ENCODE measurements around the gene CHST12. TPM values are rescaled to one million over a fixed set of nuclear protein-coding genes. Genes with fewer than 3 reads are reported as not detected.

CHST12 gene
- total RNA-seq, 3 donors from 2014 or later: 6.2 to 15.0 (median 7.2) TPM

GRCh38 chr7:2425749-2426148 is 22.3 kb downstream of the CHST12 start:
- no peaks in the 10 kb centered on the region for H3K27me3 ChIP-seq
- no peak overlapping the region for H3K4me3 ChIP-seq
- TF ChIP-seq POLR2AphosphoS5 (IDR thresholded peaks at IDR 0.05) (no peak), POLR2A (IDR thresholded peaks at IDR 0.05) (no peak), CTCF (IDR thresholded peaks at IDR 0.05) (no peak)
- H3K9me3 ChIP-seq: peaks cover 0 to 3% of the 10 kb centered on the region in 2 donors
- no peak for DNase-seq (ENCODE audit: low spot score in 2 of 2)
- intact Hi-C loops (cut with DNase I; ENCODE audit: low total_unique reads): no loop called here
- H3K27ac ChIP-seq: no peak overlapping the region
- no peaks in the 10 kb centered on the region for H3K4me1 ChIP-seq
- H3K36me3 ChIP-seq: no peaks in the 10 kb centered on the region

GRCh38 chr7:2431260-2431867 is 28.0 kb downstream of the CHST12 start:
- Histone ChIP-seq H3K4me3 (no peak overlapping the region), H3K4me1 (no peaks in the 10 kb centered on the region), H3K27me3 (no peaks in the 10 kb centered on the region), H3K36me3 (peaks cover 10% of the 10 kb centered on the region), H3K27ac (no peak overlapping the region), H3K9me3 (peaks cover 0 to 10% of the 10 kb centered on the region in 2 donors)
- intact Hi-C loops (cut with DNase I; ENCODE audit: low total_unique reads): no loop called here
- TF ChIP-seq CTCF (IDR thresholded peaks at IDR 0.05): peak in 1 of 3 donors; percentile 12
- no peak for TF ChIP-seq POLR2A (IDR thresholded peaks at IDR 0.05)
- DNase-seq (ENCODE audit: low spot score in 2 of 2): no peak

GRCh38 chr7:2432910-2433712 is 29.7 kb downstream of the CHST12 start:
- Histone ChIP-seq H3K27me3 (no peaks in the 10 kb centered on the region), H3K27ac (no peak overlapping the region), H3K4me3 (no peak overlapping the region), H3K9me3 (peaks cover 0 to 10% of the 10 kb centered on the region in 2 donors), H3K36me3 (peaks cover 10% of the 10 kb centered on the region), H3K4me1 (no peaks in the 10 kb centered on the region)
- intact Hi-C loops (cut with DNase I; ENCODE audit: low total_unique reads): no loop called here
- no peak for TF ChIP-seq POLR2AphosphoS5 (IDR thresholded peaks at IDR 0.05)
- TF ChIP-seq CTCF (IDR thresholded peaks at IDR 0.05): no peak
- TF ChIP-seq POLR2A (IDR thresholded peaks at IDR 0.05): no peak
- no peak for DNase-seq (ENCODE audit: low spot score in 2 of 2)

- Histone ChIP-seq H3K36me3 (peaks cover 10% of the 10 kb centered on the region), H3K27ac (no peak overlapping the region), H3K4me1 (no peaks in the 10 kb centered on the region), H3K4me3 (no peak overlapping the region), H3K27me3 (no peaks in the 10 kb centered on the region), H3K9me3 (peaks cover 0 to 10% of the 10 kb centered on the region in 2 donors)
- DNase-seq (ENCODE audit: low spot score in 2 of 2): no peak
- TF ChIP-seq POLR2A (IDR thresholded peaks at IDR 0.05): no peak
- no peak for TF ChIP-seq POLR2AphosphoS5 (IDR thresholded peaks at IDR 0.05)
- TF ChIP-seq CTCF (IDR thresholded peaks at IDR 0.05): no peak
- intact Hi-C loops (cut with DNase I; ENCODE audit: low total_unique reads): no loop called here
Measured at GRCh38 chr7:2433713-2434550, 30.5 kb downstream of the CHST12 start.
